ENCODE results near the gene KRT15.

The KRT15 gene

DNA sequence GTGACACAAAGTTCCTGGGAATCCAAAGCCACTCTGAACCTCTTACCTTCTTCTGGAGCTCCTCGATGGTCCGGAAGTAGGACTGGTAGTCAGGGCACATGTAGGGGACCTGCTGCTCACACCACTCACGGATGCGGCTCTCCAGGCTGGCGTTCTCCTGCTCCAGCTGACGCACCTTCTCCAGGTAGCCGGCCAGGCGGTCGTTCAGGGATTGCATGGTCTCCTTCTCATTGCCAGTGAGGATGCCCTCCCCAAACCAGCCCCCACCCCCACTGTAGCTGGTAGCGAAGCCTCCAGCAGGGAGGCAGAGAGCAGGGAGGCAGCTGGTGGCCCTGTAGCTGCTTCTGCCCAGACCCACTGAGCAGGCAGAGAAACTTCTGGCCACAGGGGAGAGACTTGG lies 38.1 kb downstream of the KRT15 start:
- no peak for DNase-seq (ENCODE audit: low spot score)

DNA sequence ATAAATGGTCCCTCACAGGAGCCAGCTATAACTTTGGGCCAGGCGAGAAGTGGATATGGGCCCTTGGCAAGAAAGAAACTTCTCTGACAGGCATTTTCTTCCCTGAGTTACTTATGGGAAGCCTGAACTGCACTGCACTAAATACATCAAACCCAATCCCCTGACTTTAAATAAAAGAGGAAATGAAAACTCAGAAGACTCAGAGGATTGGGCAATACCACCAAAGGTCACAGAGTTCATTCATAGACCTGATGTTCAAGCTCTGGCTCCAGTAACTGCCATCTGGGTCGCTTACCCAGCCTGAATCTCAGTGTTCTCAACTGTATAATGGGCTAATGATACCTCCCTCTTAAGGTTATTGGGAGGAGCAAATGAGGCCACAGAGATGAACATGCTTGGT lies 38.6 kb downstream of the KRT15 start:
- no peak for DNase-seq (ENCODE audit: low spot score)

GRCh38 chr17:41478237-41478636 lies 40.5 kb downstream of the KRT15 start:
- no peak for DNase-seq (ENCODE audit: low spot score)

DNA sequence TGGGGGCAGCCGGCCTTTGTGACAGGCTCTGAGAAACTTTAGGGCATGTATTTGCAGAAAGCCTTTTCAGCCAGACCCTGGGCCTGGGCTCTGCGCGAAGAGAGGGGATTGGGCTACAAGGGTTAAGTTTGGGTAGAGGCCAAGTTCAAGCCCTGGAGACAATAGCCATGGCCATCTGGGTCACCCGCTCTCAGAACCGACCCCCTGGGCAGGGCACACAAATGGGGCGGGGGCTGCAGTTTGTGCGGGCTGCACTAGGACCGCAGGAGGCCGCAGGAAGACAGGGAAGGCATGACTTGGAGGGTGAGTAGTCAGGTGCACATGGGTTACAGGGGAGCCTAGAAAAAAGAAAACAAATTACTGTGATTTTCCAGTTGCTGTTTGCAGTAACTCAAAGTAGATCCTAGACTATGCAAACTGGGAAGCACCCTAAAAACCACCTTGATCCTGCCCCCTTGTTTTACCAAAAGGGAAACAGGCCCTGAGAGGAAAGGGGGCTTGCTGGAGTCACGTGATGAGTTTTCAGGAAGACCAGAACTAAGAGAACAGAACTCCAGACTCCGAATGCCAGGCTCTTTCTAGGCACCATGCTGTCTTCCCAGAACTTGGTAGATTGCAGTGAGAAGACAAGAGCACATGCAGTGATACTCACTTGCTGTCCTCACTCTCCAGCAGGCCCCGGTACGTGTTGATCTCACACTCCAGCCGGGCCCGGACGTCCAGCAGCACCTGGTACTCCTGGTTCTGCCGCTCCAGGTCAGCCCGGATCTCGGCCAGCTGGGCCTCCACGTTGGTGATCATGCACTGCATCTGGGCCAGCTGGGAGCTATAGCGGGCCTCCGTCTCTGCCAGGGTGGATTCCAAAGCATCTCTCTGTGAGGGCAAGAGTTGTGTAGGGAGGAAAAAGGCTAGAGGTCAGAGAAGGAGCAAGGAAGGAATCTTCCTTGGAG lies 41.5 kb downstream of the KRT15 start:
- no peak for DNase-seq (ENCODE audit: low spot score)

DNA sequence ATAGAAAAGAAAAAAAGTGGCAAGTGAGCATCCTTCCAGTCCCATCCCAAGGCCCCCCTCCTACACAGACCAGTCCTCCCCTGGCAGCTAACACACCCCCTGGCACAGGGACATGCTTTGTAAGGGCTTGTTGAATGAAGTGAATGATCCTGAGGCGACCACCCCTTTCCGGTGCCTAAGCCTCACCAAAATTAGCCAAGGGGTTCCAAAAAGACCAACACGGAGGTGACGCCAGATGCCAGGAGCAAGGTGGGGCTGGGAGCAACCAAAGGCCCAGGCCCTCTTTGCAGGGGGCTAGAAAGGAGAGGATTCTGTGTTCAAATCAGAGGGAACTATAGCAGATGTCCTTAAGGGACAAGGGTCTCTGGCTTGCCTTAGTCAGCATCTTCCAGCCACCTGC lies 43.3 kb downstream of the KRT15 start:
- DNase-seq (ENCODE audit: low spot score) = no peak

DNA sequence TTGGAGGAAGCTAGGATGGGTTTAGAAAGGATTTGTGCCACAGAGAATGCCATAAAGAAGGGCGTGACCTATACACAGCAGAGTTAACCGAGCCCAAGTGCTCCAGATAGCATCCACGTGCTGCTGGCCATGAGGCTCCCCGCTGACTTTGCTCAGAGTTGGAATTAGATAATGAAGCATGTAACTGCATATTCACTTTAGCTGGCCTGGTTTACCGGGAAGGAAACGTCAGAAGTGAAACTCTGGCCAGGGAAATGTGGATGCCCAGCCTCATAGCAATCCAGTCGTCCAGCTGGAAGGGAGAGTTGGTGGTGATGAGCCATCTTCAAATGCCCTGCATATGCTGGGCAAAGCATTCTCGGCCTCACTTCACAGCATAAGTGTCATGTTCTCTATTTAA lies 43.8 kb downstream of the KRT15 start:
- no peak for DNase-seq (ENCODE audit: low spot score)

- DNase-seq (ENCODE audit: low spot score) = no peak
Observed at GRCh38 chr17:41468346-41468745, 50.3 kb downstream of the KRT15 start.

DNA sequence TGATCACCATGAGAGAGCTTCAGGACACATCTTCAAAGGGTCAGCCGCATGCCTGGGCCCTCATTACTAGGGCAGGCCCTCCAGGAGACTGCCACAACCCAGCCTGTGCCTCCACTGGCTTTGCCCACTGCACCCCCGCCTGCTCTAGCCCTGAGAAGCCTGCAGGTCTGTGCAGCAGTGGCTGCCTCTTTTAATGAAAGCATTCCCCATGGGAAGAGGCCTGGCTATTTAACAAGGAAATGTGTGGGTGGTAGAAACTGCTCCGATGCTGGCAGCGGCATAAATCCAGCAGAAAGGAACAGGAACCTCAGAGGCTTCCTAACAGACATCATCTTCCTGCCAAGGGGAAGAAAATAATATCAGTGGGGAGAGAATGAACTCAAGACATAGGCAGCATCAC lies 51.1 kb downstream of the KRT15 start:
- no peak for DNase-seq (ENCODE audit: low spot score)

DNA sequence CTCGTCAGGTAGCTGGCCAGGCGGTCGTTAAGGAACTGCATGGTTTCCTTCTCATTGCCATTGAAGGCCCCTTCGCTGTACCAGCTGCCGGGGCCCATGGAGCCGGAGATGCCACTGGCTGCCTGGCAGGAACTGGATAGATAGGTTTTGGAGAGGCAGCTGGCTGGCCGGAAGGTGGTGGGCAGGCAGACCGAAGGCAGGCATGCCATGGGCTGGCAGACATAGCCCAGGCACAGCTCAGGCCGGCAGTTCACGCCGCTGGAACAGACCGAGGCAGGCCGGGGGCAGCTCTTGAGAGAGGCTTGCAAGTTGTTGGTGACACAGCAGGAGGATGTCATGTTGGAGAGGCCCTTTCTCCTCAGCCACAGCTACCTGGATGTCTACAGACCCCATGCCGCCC lies 51.7 kb downstream of the KRT15 start, which contains the start of gene KRT32:
Gene KRT32, minus strand, starts transcription at position 399 of the 400 bp plus-strand sequence. Its CDS starts 61 bp downstream, at position 338.
- no peak for DNase-seq (ENCODE audit: low spot score)

DNA sequence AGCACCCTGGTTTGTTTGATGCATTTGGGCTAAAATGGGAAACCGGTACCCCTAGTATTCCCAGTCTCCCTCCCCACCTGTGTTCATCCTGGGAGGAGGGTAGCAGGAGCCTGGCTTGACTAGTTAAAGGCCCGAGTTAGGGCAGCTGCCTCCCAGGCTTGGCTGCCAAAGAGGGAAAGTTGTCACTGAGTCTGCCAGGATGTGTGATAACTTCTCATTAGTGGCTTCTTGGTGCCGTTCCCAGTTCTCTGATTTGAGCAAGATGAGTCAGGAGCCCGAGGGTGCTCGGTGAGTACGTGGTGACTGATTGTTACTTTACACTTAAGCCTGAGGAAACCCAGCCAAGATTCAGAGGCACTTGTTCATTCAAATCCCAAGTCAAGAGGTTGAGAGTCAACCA lies 54.0 kb downstream of the KRT15 start:
- DNase-seq (ENCODE audit: low spot score) = peak; percentile 92

DNA sequence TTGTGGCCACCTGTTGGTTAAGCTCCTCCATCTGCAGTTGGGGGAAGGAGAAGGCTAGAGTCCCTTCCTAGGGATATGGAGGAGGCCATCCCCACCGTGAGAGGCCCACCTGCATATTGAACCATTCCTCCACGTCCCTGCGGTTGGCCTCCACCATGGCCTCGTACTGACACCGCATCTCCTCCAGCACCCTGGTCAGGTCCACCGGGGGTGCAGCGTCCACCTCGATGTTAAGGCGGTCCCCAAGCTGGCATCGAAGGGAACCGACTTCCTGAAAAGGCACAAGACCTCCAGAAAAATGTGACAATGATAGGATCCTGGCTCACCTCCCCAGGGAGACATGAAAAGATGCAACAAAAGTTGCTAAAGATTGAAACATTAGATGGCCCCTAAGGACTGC lies 54.5 kb downstream of the KRT15 start:
- DNase-seq (ENCODE audit: low spot score) = no peak

DNA sequence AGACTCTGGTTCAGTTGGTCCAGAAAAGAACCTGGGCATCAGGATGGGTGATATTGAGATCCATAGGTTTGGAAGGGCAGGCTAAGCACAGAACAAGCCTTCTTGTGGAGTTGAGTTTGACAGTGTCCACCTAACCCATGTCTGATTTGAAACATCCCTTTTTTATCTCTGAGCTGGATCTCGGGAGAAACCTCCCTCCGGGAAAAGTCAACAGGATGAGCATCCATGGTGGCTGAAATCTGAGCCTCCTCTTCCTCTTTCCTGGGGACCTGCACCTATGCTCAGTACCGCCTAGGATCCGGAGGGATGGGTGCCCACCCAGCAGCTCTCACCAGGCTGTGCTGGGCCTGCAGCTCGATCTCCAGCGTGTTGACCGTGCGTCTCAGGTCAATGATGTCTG lies 54.9 kb downstream of the KRT15 start:
- DNase-seq (ENCODE audit: low spot score) = no peak

Measured in AG20443 (cell line).